NCI-H460 (cell line): ENCODE results near the gene CDHR4. TPM values are rescaled to one million over a fixed set of nuclear protein-coding genes. Genes with fewer than 3 reads are reported as not detected.
"Not testable (repeated sequence)": the region's sequence is repeated elsewhere in the genome, so short reads cannot be mapped to it uniquely, and the experiment has no call there.

Source experiments
- DNase-seq: peaks from one replicate; pipeline ENCODE4 v3.0.0-alpha.2; 2016; ENCODE audit warnings: low read depth; ENCODE audit errors: extremely low read depth
- total RNA-seq: library from RNA; depleted of rRNA; stranded (reverse); fragments of >200 nt; shearing (Covaris generic); gene quantifications from 2 replicates; pipeline ENCODE4 v1.2.3, GENCODE V29; 2014

The CDHR4 gene
- total RNA-seq, 1 experiment from 2014 or later: not detected

GRCh38 chr3:49782277-49782676, 17.4 kb downstream of the CDHR4 start:
- DNase-seq: not testable (repeated sequence)

GRCh38 chr3:49781415-49782199, 18.1 kb downstream of the CDHR4 start:
- no peak for DNase-seq

- DNase-seq: not testable (repeated sequence)
Observed at GRCh38 chr3:49780975-49781365, 18.7 kb downstream of the CDHR4 start.

- DNase-seq: no peak
Observed at GRCh38 chr3:49780080-49780974, 19.3 kb downstream of the CDHR4 start.

GRCh38 chr3:49779358-49780079, 20.2 kb downstream of the CDHR4 start:
- DNase-seq: no peak

- DNase-seq: not testable (repeated sequence)
Observed at GRCh38 chr3:49776101-49776500, 23.6 kb downstream of the CDHR4 start.

GRCh38 chr3:49775538-49775937, 24.1 kb downstream of the CDHR4 start:
- DNase-seq: no peak

GRCh38 chr3:49772703-49773102, 27.0 kb downstream of the CDHR4 start:
- no peak for DNase-seq

GRCh38 chr3:49771340-49771938, 28.2 kb downstream of the CDHR4 start:
- DNase-seq: no peak

- DNase-seq: no peak
Observed at GRCh38 chr3:49769926-49770325, 29.7 kb downstream of the CDHR4 start.

GRCh38 chr3:49769286-49769915, 30.3 kb downstream of the CDHR4 start:
- DNase-seq: no peak

GRCh38 chr3:49763981-49764380, 35.7 kb downstream of the CDHR4 start:
- DNase-seq: no peak

GRCh38 chr3:49761661-49762060, 38.0 kb downstream of the CDHR4 start:
- DNase-seq: no peak

- no peak for DNase-seq
Observed at GRCh38 chr3:49759226-49759625, 40.4 kb downstream of the CDHR4 start.

- no peak for DNase-seq
Observed at GRCh38 chr3:49757197-49757596, 42.5 kb downstream of the CDHR4 start.

- no peak for DNase-seq
Observed at GRCh38 chr3:49756036-49756435, 43.6 kb downstream of the CDHR4 start.

- DNase-seq: no peak
Observed at GRCh38 chr3:49754536-49754935, 45.1 kb downstream of the CDHR4 start.

GRCh38 chr3:49751501-49751900, 48.2 kb downstream of the CDHR4 start:
- DNase-seq: no peak

GRCh38 chr3:49750056-49750455, 49.6 kb downstream of the CDHR4 start:
- no peak for DNase-seq

- not testable (repeated sequence) for DNase-seq
Observed at GRCh38 chr3:49748874-49749273, 50.8 kb downstream of the CDHR4 start.
